Stimulated activated naive B cell treated with anti-CD40 and anti-IgM and Interleukin-4, amounts not matched to agents 10 μg/mL and 1 μg/mL and 100 μg/mL, for 72 hours (primary cell): ENCODE measurements around the gene CLIC4.
A peak's percentile ranks its signal among the peaks of the same experiment; 100 is the strongest.
"Not testable (repeated sequence)": the region's sequence is repeated elsewhere in the genome, so short reads cannot be mapped to it uniquely, and the experiment has no call there.

Experiments
- ATAC-seq, 2 donors: fragments of 150-1000 bp; cut with Tn5 transposase; replicated peaks; 2 replicates each; pipeline ENCODE4 v1.10.0; 2021; ENCODE audit warnings: moderate library complexity in 1 of 2
- DNase-seq: peaks from one replicate; pipeline ENCODE4 v3.0.0; 2021
- H3K27ac Mint-ChIP-seq: one replicate; pipeline ENCODE4 v1.8.0; 2022; ENCODE audit warnings: mild to moderate bottlenecking, mixed read lengths
- H3K27me3 Mint-ChIP-seq, 2 donors: one replicate each; pipeline ENCODE4 v1.8.0; 2022; ENCODE audit warnings: mixed read lengths in 2 of 2
- H3K36me3 Mint-ChIP-seq, 2 donors: one replicate each; pipeline ENCODE4 v1.8.0; 2022; ENCODE audit warnings: mixed read lengths in 2 of 2, mild to moderate bottlenecking in 1 of 2
- H3K4me1 Mint-ChIP-seq, 2 donors: one replicate each; pipeline ENCODE4 v1.8.0; 2022; ENCODE audit warnings: mixed read lengths in 2 of 2, mild to moderate bottlenecking in 1 of 2
- H3K4me3 Mint-ChIP-seq, 2 donors: one replicate each; pipeline ENCODE4 v1.8.0; 2022; ENCODE audit warnings: mild to moderate bottlenecking in 2 of 2, mixed read lengths in 2 of 2, moderate library complexity in 1 of 2
- H3K9me3 Mint-ChIP-seq, 2 donors: one replicate each; pipeline ENCODE4 v1.8.0; 2022; ENCODE audit warnings: mixed read lengths in 2 of 2, mild to moderate bottlenecking in 1 of 2

Gene CLIC4

DNA sequence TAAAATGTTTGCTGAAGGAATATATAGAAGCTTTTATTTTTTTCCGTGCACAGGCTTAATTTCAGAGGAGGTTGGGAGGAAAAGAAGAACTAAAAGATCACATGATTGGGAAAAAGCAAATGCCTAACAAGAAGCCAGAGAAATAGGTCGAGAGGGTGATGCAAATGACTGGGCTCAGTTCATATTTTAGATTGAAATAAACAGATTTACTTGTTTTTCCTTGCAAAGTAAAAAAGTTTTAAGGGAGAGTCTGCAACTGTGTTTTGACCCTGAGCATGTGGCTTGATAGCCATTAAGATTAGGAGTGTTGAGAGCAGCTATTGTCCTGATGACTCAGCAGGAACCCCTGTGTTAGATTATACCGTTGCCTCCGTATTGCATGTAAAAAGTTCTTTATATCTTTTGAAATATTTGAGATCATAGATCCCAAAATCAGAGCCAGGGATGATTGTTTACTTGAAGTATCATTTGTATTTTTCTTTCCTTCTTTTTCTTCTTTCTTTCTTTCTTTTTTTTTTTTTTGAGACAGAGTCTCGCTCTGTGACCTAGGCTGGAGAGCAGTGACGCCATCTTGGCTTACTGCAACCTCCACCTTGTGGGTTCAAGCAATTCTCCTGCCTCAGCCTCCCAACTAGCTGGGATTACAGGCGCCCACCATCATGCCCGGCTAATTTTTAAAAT, 20.2 kb downstream of the CLIC4 start:
- no peaks in the 10 kb centered on the region for H3K27me3 Mint-ChIP-seq
- H3K36me3 Mint-ChIP-seq: no peaks in the 10 kb centered on the region
- no peaks in the 10 kb centered on the region for H3K9me3 Mint-ChIP-seq
- ATAC-seq (no peak), DNase-seq (no peak)
- peaks cover 5 to 28% of the 10 kb centered on the region in 2 donors for H3K4me1 Mint-ChIP-seq
- H3K27ac Mint-ChIP-seq: no peak overlapping the region
- no peak overlapping the region for H3K4me3 Mint-ChIP-seq

DNA sequence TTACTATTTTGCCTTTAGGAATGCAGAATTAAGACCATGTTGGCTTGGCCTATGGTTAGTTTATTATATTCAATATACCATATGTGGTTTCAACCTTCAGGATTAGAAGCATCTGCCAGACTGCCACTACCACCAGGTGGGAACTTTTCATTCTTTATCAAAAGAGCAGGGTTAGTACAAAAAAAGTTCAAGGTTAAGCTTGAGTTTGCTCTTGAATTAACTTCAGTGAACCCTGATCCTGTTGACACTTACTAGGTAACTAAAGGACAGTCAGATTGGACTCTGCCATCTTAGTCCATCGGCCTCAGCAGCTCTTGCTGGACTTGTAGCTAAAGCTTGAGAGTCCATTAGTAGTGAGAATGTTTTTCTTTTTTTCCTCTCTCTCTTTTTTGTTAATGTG, 22.1 kb downstream of the CLIC4 start:
- Mint-ChIP-seq H3K9me3 (no peaks in the 10 kb centered on the region), H3K27me3 (no peaks in the 10 kb centered on the region), H3K4me1 (peaks cover 10 to 33% of the 10 kb centered on the region in 2 donors), H3K4me3 (no peak overlapping the region), H3K36me3 (peaks cover 0 to 2% of the 10 kb centered on the region in 2 donors), H3K27ac (no peak overlapping the region)
- DNase-seq (no peak), ATAC-seq (no peak)

DNA sequence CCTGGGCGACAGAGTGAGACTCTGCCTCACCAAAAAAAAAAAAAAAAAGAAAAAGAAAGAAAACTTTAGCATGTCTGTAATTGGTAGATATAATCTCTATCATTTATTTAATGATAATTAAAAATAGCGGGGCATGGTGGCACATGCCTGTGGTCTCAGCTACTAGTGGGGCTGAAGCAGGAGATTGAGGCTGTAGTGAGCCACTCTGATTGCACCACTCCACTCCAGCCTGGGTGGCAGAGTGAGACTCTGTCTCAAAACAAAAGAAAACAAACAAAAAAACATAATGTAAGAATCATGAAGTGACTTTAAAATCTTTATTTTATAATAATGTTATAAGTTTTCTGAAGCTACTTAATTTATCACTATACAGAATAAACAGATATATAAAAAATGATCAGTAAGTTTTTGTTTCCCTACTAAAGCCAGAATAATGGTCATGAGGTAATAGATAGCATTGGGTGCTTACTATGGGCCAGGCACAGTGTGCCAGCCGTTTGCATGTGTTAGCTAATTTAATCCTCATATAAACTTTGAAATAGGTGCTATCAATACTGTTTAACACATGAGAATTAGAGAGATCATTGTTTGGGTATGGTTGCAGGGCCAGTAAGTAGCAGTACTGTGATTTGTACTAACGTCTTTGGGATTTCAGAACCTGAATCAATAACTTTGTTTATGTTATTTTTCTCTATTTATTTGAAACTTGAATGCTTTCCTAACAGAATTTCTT, 23.8 kb downstream of the CLIC4 start:
- peaks cover 13 to 40% of the 10 kb centered on the region in 2 donors for H3K4me1 Mint-ChIP-seq
- peak; percentile 19 to 30 for ATAC-seq
- peak overlapping the region; percentile 42 for H3K27ac Mint-ChIP-seq
- H3K4me3 Mint-ChIP-seq: peak overlapping the region in 1 of 2 donors; percentile 22
- DNase-seq: no peak
- no peaks in the 10 kb centered on the region for H3K9me3 Mint-ChIP-seq
- H3K36me3 Mint-ChIP-seq: peaks cover 0 to 2% of the 10 kb centered on the region in 2 donors
- no peaks in the 10 kb centered on the region for H3K27me3 Mint-ChIP-seq

DNA sequence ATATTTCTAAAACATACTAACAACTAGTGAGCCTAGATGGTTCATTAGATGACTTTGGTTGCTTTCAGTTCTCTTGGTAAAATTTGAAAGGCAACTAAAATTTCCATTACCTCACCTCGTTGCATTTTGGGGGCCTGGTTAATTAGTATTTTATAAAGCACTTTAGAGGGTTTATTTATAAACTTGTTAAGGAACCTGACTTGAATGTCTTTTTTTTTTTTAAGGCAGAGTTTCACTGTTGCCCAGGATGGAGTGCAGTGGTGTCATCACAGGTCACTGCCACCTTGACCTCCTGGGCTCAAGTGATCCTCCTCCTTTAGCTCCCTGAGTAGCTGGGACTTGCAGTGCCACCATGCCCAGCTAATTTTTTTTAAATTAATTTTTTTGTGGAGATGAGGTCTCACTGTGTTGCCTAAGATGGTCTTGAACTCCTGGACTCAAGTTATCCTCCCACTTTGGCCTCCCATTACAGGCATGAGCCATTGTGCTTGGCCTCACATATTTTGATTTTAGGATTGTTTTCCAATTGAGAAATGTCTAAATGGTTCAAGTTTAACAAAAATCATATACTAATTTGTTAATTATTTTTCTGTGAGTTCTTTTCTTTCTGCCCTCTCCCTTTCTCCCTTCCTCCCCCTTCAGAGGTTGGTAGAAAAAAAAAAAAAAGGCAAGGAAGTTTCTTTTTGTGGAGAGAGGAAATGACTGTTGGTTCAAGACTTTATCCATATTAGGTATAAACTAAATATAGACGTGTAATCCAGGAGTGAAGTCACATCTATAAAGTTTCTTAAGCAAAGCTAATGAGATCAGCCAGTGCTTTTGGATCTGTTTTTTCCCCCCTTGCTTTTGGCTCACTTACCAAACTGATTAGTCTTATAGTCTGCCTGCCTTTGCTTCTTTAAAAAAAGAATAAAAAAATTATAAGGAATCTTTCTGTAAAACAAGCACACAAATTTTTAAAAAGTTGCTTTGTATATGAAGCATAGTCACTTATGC, 24.7 kb downstream of the CLIC4 start:
- H3K9me3 Mint-ChIP-seq: no peaks in the 10 kb centered on the region
- no peak for DNase-seq
- H3K27me3 Mint-ChIP-seq: no peaks in the 10 kb centered on the region
- H3K36me3 Mint-ChIP-seq: peaks cover 2 to 5% of the 10 kb centered on the region in 2 donors
- H3K4me1 Mint-ChIP-seq: peaks cover 10 to 42% of the 10 kb centered on the region in 2 donors
- peak; percentile 69 to 72 for ATAC-seq
- H3K27ac Mint-ChIP-seq: peak overlapping the region; percentile 47
- H3K4me3 Mint-ChIP-seq: peak overlapping the region in 1 of 2 donors; percentile 13

DNA sequence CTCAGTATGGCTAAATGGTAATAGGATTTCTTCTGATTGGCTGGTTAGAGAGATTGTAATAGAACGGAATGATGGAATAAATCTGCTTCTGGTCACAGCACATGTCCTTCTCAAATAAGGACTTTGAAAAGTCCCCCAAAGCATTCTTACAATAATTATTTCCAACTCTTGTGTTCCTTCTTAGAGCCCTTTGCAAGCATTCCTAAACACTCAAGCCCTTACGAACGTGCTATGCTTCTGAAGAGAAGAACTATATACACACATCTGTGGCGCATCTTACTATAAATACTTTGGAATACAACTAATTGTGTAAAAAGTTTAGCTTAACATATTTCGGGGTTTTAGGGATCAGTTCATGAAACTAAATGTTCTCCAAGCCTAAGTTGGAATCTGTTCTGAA, 25.6 kb downstream of the CLIC4 start:
- H3K9me3 Mint-ChIP-seq: no peaks in the 10 kb centered on the region
- DNase-seq (no peak), ATAC-seq (no peak)
- H3K36me3 Mint-ChIP-seq: peaks cover 2 to 5% of the 10 kb centered on the region in 2 donors
- no peaks in the 10 kb centered on the region for H3K27me3 Mint-ChIP-seq
- H3K4me3 Mint-ChIP-seq: no peak overlapping the region
- peak overlapping the region; percentile 51 for H3K27ac Mint-ChIP-seq
- peaks cover 10 to 45% of the 10 kb centered on the region in 2 donors for H3K4me1 Mint-ChIP-seq

DNA sequence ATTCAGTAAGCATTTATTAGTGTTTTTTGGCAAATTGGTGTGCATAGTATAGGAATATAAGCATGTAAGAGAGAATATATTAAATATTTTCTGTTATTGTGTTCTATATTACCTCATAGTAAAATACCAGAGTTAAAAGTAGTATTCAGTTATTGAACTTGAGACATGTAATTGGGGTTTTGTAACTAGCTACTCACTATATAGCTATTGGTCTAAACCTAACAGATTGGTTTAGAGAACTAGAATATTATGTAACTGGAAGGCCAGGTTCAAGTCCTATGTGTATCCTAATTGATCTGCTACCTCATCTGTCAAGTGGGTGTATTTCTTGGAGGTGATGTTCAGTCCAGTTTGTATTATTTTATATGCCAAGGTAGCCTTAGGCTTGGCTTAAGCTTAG, 26.3 kb downstream of the CLIC4 start:
- Mint-ChIP-seq H3K27ac (no peak overlapping the region), H3K36me3 (peaks cover 2 to 5% of the 10 kb centered on the region in 2 donors), H3K9me3 (no peaks in the 10 kb centered on the region), H3K27me3 (no peaks in the 10 kb centered on the region), H3K4me1 (peaks cover 13 to 52% of the 10 kb centered on the region in 2 donors), H3K4me3 (no peak overlapping the region)
- no peak for DNase-seq
- ATAC-seq: no peak

DNA sequence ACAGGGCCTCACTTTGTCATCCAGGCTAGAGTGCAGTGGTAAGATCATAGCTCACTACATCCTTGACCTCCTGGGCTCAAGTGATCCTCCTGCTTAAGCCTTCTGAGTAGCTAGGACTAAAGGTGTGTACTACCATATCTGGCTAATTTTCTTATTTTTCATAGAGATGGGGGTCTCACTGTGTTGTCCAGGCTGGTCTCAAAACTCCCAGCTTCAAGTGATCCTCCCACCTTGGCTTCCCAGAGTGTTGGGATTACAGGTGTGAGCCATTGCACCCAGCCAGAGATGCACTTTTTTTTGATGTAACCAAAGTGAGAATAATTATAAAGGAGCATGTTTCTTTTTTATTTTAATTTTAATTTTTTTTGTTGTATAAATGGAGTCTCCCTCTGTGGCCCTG, 28.4 kb downstream of the CLIC4 start:
- H3K4me3 Mint-ChIP-seq: no peak overlapping the region
- H3K27ac Mint-ChIP-seq: no peak overlapping the region
- peaks cover 2 to 9% of the 10 kb centered on the region in 2 donors for H3K36me3 Mint-ChIP-seq
- ATAC-seq: no peak
- H3K27me3 Mint-ChIP-seq: no peaks in the 10 kb centered on the region
- peaks cover 17 to 58% of the 10 kb centered on the region in 2 donors for H3K4me1 Mint-ChIP-seq
- H3K9me3 Mint-ChIP-seq: peaks cover 0 to 2% of the 10 kb centered on the region in 2 donors
- DNase-seq: no peak

DNA sequence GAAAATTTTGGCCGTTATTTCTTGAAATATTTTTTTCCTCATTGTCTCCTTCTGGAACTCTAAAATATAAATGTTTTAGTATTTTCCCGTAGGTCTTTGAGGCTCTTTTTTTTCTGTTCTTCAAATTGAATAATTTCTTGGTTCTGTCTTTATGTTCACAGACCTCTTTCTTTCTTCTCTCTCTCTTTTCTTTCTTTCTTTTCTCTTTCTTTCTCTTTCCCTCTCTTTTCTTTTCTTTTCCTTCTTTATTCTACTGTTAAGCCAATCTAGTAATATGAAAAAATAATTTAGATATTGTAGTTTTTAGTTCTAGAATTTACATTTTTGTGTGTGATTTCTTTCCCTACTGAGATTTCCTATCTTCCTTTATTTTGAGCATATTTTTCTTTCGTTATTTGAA, 30.1 kb downstream of the CLIC4 start:
- no peak for DNase-seq
- no peak for ATAC-seq
- no peak overlapping the region for H3K4me3 Mint-ChIP-seq
- peaks cover 23 to 58% of the 10 kb centered on the region in 2 donors for H3K4me1 Mint-ChIP-seq
- H3K9me3 Mint-ChIP-seq: peaks cover 0 to 2% of the 10 kb centered on the region in 2 donors
- H3K36me3 Mint-ChIP-seq: peaks cover 5 to 15% of the 10 kb centered on the region in 2 donors
- no peaks in the 10 kb centered on the region for H3K27me3 Mint-ChIP-seq
- H3K27ac Mint-ChIP-seq: no peak overlapping the region

DNA sequence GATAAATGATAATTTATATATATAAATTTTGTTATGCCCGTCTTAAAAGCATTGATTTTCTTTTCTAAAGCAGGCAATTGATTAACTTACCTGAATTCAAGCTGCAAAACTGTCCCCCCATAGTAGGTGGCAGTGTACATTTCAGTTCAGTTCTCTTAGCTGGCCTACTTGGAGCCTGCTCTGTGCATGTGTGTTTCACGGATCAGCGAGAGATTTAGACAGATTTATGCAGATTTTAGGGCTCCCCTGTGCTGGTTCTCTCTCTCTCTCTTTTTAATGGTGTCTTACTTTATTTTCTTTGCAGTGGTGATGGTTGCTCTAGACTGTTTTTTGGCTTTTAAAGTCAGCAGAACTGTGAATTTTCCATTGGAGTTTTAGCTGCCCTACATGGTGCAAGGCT, 30.7 kb downstream of the CLIC4 start:
- Mint-ChIP-seq H3K27ac (peak overlapping the region; percentile 66), H3K36me3 (peaks cover 3 to 19% of the 10 kb centered on the region in 2 donors), H3K4me3 (no peak overlapping the region), H3K4me1 (peaks cover 24 to 58% of the 10 kb centered on the region in 2 donors), H3K9me3 (peaks cover 0 to 2% of the 10 kb centered on the region in 2 donors), H3K27me3 (no peaks in the 10 kb centered on the region)
- DNase-seq (no peak), ATAC-seq (peak; percentile 51 to 56)

DNA sequence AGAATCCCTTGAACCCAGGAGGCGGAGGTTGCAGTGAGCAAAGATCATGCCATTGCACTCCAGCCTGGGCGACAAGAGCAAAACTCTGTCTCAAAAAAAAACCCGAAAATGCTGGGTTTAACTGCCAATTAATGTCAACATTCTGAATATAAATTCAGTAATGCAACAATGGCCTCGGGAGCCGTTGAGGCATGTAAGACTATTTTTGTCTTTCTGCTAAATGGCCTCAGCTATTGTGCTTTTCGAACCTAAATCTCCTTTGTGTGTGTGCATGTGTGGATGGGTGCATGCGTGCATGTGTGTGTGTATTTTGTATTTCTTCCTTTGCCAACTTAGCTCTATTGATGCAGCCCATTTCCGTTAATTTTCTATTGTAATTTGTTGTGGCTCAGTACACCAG, 31.6 kb downstream of the CLIC4 start:
- ATAC-seq (no peak), DNase-seq (no peak)
- Mint-ChIP-seq H3K9me3 (peaks cover 0 to 2% of the 10 kb centered on the region in 2 donors), H3K4me3 (no peak overlapping the region), H3K27me3 (no peaks in the 10 kb centered on the region), H3K27ac (peak overlapping the region; percentile 69), H3K36me3 (peaks cover 3 to 22% of the 10 kb centered on the region in 2 donors), H3K4me1 (peaks cover 25 to 66% of the 10 kb centered on the region in 2 donors)

DNA sequence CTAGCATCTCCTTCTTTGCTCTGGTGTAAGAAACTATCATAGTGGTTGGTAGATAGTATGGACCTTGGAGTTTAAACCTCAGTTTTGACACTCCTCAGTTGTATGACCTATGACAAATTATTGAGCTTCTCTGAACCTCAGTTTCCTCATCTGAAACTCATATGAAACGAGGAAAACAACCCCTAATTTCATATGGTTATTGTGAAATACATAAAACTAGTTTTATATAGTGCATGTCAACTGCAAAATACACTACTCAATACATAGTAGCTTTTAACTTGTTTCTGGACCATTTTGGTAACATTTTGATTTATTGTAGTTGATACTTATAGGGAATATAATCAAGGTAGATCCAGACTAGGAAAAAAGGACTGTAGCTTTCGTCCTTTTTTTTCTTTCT, 32.9 kb downstream of the CLIC4 start:
- Mint-ChIP-seq H3K4me1 (peaks cover 24 to 64% of the 10 kb centered on the region in 2 donors), H3K27ac (no peak overlapping the region), H3K4me3 (no peak overlapping the region), H3K36me3 (peaks cover 3 to 22% of the 10 kb centered on the region in 2 donors), H3K27me3 (no peaks in the 10 kb centered on the region), H3K9me3 (peaks cover 0 to 2% of the 10 kb centered on the region in 2 donors)
- ATAC-seq (no peak), DNase-seq (no peak)

DNA sequence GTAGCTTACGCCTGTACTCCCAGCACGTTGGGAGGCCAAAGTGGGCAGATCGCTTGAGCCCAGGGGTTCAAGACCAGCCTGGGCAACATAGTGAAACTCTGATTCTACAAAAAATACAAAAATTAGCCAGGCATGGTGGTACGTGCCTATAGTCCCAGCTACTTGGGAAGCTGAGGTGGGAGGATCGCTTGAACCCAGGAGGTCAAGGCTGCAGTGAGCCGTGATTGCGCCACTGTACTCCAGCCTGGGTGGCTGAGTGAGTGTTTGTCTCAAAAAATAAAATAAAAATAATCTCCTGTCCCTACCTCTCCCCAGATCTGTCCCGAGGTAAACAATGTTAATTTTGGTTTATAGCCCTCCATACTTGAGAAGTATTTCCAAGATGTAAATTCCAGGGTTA, 34.0 kb downstream of the CLIC4 start:
- not testable (repeated sequence) for H3K4me3 Mint-ChIP-seq, H3K27me3 Mint-ChIP-seq, DNase-seq, H3K9me3 Mint-ChIP-seq, ATAC-seq, H3K27ac Mint-ChIP-seq
- peaks cover 3 to 22% of the 10 kb centered on the region in 2 donors for H3K36me3 Mint-ChIP-seq
- H3K4me1 Mint-ChIP-seq: peaks cover 25 to 67% of the 10 kb centered on the region in 2 donors

DNA sequence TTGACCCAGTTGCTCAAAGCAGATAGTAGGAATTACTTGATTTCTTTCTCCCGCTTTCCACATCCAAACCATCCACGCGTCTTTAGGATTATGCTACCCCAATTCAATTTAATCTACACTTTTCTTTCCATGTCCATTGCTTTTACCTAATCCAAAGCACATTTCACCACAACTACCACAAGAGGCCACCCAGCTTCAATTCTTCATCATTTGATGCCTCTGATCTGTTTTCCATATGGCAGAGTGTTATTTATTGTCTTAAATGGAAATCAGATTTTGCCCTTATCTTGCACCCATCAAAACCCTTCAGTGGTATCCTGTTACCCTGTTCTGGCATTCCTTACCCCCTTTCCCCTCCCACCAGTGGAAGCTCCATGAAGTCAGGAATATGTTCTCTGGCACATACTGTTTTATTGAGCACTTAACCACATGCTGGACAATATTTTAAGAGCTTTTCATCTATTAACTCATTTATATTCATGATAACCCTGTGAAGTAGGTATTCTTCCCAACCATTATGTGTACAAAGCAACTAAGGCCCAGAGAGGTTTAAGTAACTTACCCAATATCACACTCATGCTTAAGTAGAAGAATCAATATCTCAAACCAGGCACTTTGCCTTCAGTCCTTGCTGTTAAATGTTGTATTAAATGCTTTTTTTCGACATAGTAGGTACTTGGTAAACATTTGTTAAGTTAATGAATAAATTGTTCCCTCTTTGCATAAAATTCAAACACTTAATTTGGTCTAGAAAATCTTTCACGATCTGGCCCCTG, 34.6 kb downstream of the CLIC4 start:
- Mint-ChIP-seq H3K27me3 (no peaks in the 10 kb centered on the region), H3K4me3 (no peak overlapping the region), H3K27ac (peak overlapping the region; percentile 38), H3K9me3 (peaks cover 0 to 2% of the 10 kb centered on the region in 2 donors), H3K4me1 (peaks cover 26 to 63% of the 10 kb centered on the region in 2 donors), H3K36me3 (peaks cover 3 to 17% of the 10 kb centered on the region in 2 donors)
- no peak for ATAC-seq
- no peak for DNase-seq
